Measurements from ENCODE around the gene CAST. TPM values are rescaled to one million over a fixed set of nuclear protein-coding genes. Genes with fewer than 3 reads are reported as not detected.

CAST gene
- total RNA-seq, 1 experiment from 2014 or later = 52.3 TPM

- no peaks in the 10 kb centered on the region; the same call in 1 of the 2 replicates for H3K4me1 ChIP-seq (ENCODE audit: insufficient read depth, low read length)
- H3K9me3 ChIP-seq (ENCODE audit: control insufficient read depth, low read depth, low read length) = no peaks in the 10 kb centered on the region
- H3K4me3 Mint-ChIP-seq = no peak overlapping the region
- no peaks in the 10 kb centered on the region for H3K36me3 Mint-ChIP-seq (ENCODE audit: insufficient read depth in 1 of 3, low read depth in 3 of 3)
- no peak overlapping the region for H4K5ac ChIP-seq (ENCODE audit: insufficient read length, low read depth, low read length)
- no peaks in the 10 kb centered on the region for H3K79me1 ChIP-seq (ENCODE audit: insufficient read depth, low read depth, low read length, poor library complexity, severe bottlenecking)
- no peak overlapping the region for H3K18ac ChIP-seq (ENCODE audit: insufficient read length, low read depth, low read length)
- no peak overlapping the region for H2BK5ac ChIP-seq (ENCODE audit: insufficient read length, low read length)
- H3K23ac ChIP-seq (ENCODE audit: insufficient read length, low read depth, low read length) = no peak overlapping the region
- no peak overlapping the region for H4K8ac ChIP-seq (replicated peaks; ENCODE audit: insufficient read length, low read depth, low read length)
- H3K56ac ChIP-seq (ENCODE audit: insufficient read length, low read depth, low read length) = no peak overlapping the region
- no peaks in the 10 kb centered on the region for H3K27me3 Mint-ChIP-seq (ENCODE audit: low read depth)
- no peak overlapping the region for H3K27ac Mint-ChIP-seq
- TF ChIP-seq, protein P1, sequence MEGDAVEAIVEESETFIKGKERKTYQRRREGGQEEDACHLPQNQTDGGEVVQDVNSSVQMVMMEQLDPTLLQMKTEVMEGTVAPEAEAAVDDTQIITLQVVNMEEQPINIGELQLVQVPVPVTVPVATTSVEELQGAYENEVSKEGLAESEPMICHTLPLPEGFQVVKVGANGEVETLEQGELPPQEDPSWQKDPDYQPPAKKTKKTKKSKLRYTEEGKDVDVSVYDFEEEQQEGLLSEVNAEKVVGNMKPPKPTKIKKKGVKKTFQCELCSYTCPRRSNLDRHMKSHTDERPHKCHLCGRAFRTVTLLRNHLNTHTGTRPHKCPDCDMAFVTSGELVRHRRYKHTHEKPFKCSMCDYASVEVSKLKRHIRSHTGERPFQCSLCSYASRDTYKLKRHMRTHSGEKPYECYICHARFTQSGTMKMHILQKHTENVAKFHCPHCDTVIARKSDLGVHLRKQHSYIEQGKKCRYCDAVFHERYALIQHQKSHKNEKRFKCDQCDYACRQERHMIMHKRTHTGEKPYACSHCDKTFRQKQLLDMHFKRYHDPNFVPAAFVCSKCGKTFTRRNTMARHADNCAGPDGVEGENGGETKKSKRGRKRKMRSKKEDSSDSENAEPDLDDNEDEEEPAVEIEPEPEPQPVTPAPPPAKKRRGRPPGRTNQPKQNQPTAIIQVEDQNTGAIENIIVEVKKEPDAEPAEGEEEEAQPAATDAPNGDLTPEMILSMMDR (conservative IDR thresholded peaks at IDR 0.05) = no peak
- no peak overlapping the region for H3K27ac ChIP-seq (ENCODE audit: insufficient read length, low read depth, low read length)
- H4K20me1 ChIP-seq (ENCODE audit: control insufficient read depth, insufficient read depth, insufficient read length) = no peaks in the 10 kb centered on the region
- no peak overlapping the region for H3T11ph ChIP-seq (ENCODE audit: low read length)
- no peak overlapping the region for H3K4me2 ChIP-seq (ENCODE audit: insufficient read depth, insufficient read length, low read length)
- WGBS (ENCODE audit: extremely low coverage, insufficient read length, low lambda C conversion rate) = no CpG with 5 or more reads among the region's 4 CpGs
- no peak overlapping the region for H2AK5ac ChIP-seq (ENCODE audit: insufficient read length, low read length)
- no peak overlapping the region for H3K4ac ChIP-seq (ENCODE audit: low read depth, low read length)
- no peak overlapping the region for H4K91ac ChIP-seq (ENCODE audit: insufficient read length, low read depth, low read length)
- no peaks in the 10 kb centered on the region for H3K27me3 ChIP-seq (ENCODE audit: insufficient read depth, low read length)
- H3K23me2 ChIP-seq (ENCODE audit: insufficient read length, low read depth, low read length, poor library complexity, severe bottlenecking) = no peaks in the 10 kb centered on the region
- no peak overlapping the region for H3K9ac ChIP-seq (ENCODE audit: extremely low read depth, insufficient read length, low read length)
- H2BK12ac ChIP-seq (ENCODE audit: insufficient read length, low read depth, low read length) = no peak overlapping the region
- no peak for DNase-seq
- H2BK15ac ChIP-seq (ENCODE audit: low read depth, low read length) = no peak overlapping the region
- no peaks in the 10 kb centered on the region for H3K9me3 Mint-ChIP-seq
- H3K79me2 ChIP-seq (ENCODE audit: insufficient read depth, low read length) = no peaks in the 10 kb centered on the region
- no peak overlapping the region for H2AFZ ChIP-seq (ENCODE audit: low read length)
- H3K14ac ChIP-seq (ENCODE audit: insufficient read depth, low read length) = no peak overlapping the region
- H2BK120ac ChIP-seq (ENCODE audit: low read depth, low read length, poor library complexity, severe bottlenecking) = no peak overlapping the region
- H2BK20ac ChIP-seq (ENCODE audit: low read depth, low read length, poor library complexity, severe bottlenecking) = no peak overlapping the region
- peaks cover 26 to 29% of the 10 kb centered on the region in 2 experiments for H3K4me1 Mint-ChIP-seq
Observed at GRCh38 chr5:96648593-96648992, 13.6 kb upstream of the CAST start.

Measured in H9 (cell line).